Stimulated activated CD4-positive, alpha-beta T cell treated with anti-CD3 and anti-CD28 coated beads, Interleukin-15, amount 100 ng/mL, for 48 hours (primary cell): ENCODE data around the gene ADCY2.

Experiments used
- DNase-seq, 2 donors: peaks; one replicate each; pipeline ENCODE4 v3.0.0-alpha.2; 2020; ENCODE audit warnings: low read depth in 2 of 2

The ADCY2 gene

DNA sequence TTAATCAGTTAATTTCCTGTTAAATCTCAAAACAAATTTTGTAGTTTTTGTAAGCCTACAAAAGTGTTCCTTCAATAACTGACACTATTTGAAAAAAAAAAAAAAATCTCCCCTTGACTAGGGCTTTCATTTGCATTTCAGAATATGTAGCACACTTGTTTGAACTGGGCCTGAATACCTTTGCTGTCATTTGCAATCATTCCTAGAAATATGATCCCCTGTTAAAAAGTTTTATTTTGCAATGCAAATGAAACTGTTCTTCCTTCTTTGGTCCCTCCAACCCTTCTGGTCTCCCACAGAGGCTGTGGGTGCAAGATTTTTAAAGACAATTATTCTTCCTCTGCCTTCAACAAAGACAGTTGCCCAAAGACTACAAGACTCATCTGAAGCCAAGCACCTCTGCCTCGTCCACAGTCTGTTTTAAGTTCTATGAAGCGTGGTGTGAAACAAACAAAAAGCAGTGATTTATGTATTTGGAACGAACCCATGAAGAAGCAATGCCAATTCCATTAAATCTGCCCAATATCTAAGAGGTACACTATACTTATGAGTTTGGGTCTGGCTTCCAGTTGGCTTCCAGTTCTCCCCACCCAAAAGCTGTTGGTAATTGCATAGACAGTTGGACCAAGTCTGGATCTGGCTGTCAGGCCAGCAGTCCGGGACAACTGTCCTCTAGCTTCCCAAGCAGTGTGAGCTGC is 388.9 kb downstream of the ADCY2 start:
- no peak for DNase-seq

DNA sequence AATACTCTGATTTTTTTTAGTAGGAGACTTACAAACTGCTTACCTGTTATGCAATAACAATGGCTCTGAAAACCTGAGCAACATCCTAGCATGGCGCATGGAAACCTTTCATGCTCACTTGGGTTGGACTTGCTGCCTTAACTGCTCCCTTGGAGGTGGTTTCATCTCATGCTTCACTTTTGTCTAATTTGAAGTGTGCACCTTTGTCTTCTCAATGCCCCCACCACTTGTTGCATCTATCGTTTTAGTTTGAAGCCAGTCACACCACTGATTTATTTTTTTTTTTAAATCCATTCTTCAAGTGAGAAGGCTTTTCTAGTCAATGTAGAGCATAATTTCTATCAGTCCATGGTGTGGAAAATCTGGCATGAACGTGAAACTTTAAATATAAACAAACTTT is 391.8 kb downstream of the ADCY2 start:
- no peak for DNase-seq

- DNase-seq = no peak
These were observed 393.6 kb downstream of the ADCY2 start for GRCh38 chr5:7789567-7789966.

GRCh38 chr5:7793895-7794294 is 398.0 kb downstream of the ADCY2 start:
- DNase-seq = no peak

- no peak for DNase-seq
These were observed 398.4 kb downstream of the ADCY2 start for GRCh38 chr5:7794311-7794710.

DNA sequence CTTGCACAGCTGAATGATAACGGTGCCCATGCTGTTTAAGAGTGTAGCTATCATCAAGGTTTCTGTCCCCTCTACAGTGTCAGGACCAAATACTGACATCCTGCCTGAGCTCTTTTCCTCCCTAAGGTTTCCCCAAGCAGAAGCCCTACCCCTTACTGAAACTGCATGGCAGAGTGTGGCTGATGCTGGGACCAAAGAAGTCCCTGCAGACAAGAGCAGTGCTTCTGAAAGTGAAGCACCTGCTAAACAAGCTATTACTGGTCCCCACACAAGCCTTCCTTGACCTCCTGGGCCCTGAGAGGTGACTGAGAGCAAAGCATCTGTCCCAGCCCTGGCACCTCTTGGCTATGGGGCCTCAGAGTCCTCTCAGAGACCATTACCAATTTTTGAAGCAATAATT is 398.9 kb downstream of the ADCY2 start:
- DNase-seq = no peak

DNA sequence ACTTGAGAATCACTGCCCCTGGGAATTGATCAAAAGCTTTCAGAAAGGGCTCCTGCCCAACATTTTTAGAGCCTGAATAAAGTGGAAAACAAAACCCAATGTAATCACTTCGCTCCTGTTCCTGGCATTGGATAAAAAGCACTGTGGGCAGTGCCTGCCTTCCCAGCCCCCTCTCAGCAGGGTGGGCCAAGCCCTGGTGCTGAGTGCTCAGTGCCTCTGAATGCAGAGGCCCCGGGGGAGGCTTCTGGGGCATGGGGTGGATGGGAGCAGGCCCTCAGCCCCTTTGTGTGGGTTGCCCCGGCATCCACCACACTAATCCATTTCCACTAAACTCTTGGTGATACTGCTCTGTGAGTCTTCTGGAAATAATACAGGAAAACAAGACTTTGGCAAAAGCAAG is 399.4 kb downstream of the ADCY2 start:
- DNase-seq = no peak

- no peak for DNase-seq
These were observed 406.1 kb downstream of the ADCY2 start for GRCh38 chr5:7801891-7802614.

DNA sequence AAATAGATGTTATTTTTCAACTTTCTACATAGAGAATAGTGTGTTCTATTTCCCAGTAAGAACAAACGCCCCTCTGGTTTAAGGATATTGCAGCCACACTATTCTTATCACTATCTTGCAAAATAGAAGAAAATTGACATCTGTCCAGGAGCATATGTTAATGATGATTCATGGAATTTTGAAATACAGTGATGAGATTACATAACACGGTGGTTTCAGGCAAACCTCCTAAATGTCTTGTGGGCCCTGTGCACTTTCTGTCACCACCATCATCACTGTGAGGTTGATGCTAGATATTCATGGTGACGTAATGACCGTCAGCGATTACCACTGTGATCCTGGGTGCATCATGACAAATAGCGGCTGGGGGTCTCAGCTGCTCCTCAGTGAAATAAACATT is 406.9 kb downstream of the ADCY2 start:
- DNase-seq = no peak

DNA sequence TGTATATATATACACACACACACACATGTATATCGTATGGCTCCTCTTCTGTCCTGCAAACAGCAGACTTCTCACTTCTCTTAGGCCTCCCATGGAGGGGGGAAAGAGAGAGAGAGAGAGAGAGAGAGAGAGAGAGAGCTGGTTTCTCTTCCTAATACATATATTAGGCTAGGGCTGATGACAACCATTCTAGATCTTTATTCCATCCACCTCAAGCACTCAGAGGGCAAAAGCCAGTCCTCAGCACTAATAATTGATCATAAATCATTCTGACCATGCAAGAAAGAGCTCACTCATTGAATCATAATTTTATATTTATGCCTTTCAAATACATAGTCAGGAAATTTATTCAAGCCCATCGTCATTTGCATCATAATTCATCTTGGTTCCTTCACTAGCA is 408.0 kb downstream of the ADCY2 start:
- DNase-seq = no peak

GRCh38 chr5:7805379-7805778 is 409.4 kb downstream of the ADCY2 start:
- DNase-seq = no peak

DNA sequence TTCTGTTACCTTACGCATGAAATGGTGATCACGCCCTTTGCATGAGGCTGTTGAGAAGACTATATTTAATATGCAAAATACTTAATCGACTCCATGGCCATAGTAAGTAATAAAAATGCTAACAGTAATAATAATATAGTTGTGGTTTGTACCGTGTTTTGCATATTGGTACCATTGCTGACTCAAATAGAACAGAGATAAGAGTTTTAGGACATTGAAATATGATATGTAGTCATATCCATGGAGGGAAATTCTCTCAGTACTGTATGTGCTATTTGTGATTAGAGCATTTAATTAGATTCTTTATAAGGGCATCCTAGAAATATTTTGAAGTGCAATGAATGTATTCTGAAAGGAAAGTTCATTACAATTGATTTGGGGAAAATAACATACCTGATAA is 413.1 kb downstream of the ADCY2 start:
- DNase-seq = no peak

DNA sequence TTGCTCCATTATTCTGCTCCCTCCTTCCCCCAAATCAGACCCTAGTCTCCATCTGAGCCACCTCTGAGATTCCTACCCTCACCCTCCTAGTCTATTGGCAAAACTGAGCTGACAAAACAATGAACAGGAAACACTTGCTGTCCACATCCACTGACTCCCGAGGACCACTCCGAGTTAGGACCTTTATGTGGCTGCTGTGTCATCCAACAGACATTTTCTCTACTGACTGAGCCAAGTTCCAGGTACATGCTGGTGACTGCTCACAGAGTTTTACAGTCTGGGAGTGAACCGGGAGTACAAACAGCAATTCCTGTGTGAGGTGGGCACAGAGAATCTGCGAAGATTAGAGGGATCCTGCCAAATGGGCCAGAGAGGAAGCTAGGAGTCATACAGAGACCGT is 415.8 kb downstream of the ADCY2 start:
- DNase-seq = no peak

DNA sequence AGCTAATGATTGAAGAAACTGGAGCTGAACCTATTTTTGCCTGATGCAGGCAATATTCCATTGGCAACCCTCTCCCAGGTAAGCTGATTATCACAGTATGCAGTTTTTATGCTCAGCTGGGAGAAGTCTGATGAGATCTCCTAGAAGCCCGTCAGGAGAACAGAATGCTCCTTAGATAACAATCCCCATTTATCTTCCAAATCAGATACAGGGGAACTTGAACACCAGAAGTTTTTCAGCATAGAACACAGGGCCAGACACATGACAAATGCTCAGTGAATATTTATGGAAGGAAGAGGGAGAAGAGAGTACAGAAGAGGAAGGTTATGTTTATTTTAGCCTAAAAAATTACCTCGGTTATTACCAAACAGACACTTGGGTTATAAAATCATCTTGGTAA is 417.1 kb downstream of the ADCY2 start:
- DNase-seq = no peak

DNA sequence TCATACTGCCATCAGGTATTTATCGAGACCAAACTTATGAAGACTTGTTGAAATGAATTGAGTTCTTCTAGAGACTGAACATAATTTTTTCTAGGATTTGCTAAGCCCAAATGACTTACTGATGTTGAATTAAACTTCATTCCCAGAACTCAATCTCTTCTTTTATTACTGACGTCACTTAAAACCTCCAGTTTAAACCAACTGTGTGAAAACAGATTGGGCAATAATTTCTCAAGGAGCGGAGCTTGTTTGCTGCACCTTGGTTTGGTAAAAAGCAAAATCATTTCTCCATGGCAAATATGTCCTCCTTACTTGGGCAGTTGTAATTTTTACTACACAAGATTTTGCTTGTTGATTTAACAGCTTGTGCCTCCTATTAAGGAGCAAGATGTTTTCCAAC is 417.6 kb downstream of the ADCY2 start:
- DNase-seq = no peak

DNA sequence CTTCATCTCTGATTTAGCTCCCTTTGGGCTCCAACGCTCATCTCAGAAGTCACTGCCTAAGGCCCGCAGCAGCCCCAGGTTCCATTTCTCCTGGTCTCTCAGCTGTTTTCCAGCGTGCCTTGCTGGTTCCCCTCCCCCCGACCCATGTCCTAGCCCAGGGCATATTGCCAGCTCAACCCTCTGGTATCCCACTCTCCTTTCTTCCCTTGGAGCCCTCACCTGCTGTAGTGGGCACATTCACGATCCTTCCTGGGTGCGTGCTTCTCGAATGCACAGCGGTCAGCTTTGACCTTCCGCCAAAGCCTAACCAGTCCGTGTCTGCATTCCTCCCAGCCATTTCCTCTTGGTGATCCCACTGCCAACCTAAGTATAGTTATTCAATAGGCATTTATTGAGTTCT is 418.9 kb downstream of the ADCY2 start:
- no peak for DNase-seq

GRCh38 chr5:7815892-7816534 is 420.1 kb downstream of the ADCY2 start:
- peak; percentile 36 to 54 for DNase-seq

- DNase-seq = no peak
These were observed 420.6 kb downstream of the ADCY2 start for GRCh38 chr5:7816535-7816901.

DNA sequence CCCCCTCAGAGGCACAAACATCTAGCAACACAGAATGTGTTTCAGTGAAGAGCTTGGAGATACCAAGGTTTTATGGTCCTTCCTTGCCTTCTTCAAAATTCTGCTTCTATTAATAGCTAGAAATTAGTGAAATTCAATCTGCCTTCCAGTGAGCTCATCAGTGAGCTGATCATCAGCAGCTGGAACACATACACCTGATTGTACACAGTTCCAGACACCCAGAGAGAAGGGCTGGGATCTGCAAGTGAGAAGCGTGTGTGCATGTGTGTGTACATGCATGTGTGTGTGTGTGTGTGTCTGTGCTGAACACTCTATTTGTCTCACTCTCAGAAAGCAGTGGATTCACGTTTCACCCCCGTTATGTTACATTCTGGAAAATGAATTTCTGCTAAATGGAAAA is 426.5 kb downstream of the ADCY2 start:
- no peak for DNase-seq

- DNase-seq = no peak
These were observed 427.7 kb downstream of the ADCY2 start for GRCh38 chr5:7823594-7823993.

- no peak for DNase-seq
These were observed 429.1 kb downstream of the ADCY2 start for GRCh38 chr5:7824995-7825394.

DNA sequence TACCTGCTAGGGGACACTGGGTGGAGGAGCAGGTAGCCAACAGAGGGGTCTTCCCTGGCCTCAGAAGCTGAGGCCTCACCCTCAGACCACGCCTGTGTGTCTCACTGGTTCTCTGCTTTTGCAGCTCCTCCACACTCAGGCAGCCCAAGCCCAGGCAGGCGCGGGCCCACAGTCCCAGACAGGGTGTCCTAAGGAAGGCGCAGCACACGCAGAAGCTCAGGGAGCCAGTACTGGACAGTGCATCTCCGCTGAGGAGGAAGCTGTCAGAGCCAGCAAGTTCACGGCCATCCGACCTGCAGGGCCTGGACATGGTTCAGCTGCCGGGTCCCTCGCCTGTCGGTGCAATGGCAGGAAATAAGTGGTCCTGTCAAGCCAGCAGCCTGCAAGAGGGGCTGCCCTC is 429.7 kb downstream of the ADCY2 start:
- no peak for DNase-seq

DNA sequence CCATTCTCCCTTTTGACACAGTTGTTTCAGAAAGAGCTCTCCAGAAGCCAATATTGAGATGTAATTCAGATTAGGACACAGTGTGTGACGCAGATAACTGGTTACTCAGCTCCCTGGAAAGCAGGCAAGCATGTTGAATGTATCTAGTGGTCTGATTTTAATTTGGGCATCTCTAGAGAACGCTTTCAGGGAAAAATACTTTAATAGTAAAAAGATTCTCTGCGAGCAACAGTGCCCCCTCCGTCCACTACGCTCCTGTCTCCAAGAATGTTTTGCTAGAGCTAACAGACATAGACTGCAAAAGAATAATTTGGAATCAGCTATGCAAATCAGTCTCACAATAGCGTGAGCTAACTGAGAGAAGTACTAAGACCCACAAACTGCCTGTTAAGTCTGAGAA is 431.7 kb downstream of the ADCY2 start:
- no peak for DNase-seq
